B cell (primary cell): ENCODE results near the gene LRRC26. TPM values are rescaled to one million over a fixed set of nuclear protein-coding genes. Genes with fewer than 3 reads are reported as not detected.

ENCODE experiments used
- ATAC-seq: fragments of 200-7000 bp; cut with Tn5 transposase; one replicate; pipeline ENCODE4 v1.10.0; 2021; ENCODE audit warnings: low read depth, mild to moderate bottlenecking, moderate number of reproducible peaks, moderate library complexity
- CTCF ChIA-PET: fragments of 350-600 bp; sonication (Branson Sonifier 250); formaldehyde crosslinking; loops from one replicate; lab custom pipeline; 2021; ENCODE audit warnings: antibody characterized with exemption, inconsistent platforms; lab: Charles Lee
- POLR2A ChIA-PET: fragments of 350-600 bp; sonication (Branson Sonifier 250); formaldehyde crosslinking; loops from one replicate; lab custom pipeline; 2021; ENCODE audit warnings: antibody characterized with exemption; lab: Charles Lee
- DNase-seq: peaks from one replicate; pipeline ENCODE4 v3.0.0; 2013
- H2AFZ ChIP-seq: 2 replicates; pipeline ENCODE4 v1.6.1; 2012; ENCODE audit warnings: mild to moderate bottlenecking, low read depth, low read length; ENCODE audit not compliant: insufficient read depth, poor library complexity, severe bottlenecking
- H3K27ac ChIP-seq, 2 donors: 1 replicate in 1 of 2; 2 replicates in 1 of 2; pipeline ENCODE4 v1.5.1; 2012 to 2013; ENCODE audit warnings: low read length in 2 of 2, mild to moderate bottlenecking in 2 of 2, moderate library complexity in 1 of 2
- H3K27me3 ChIP-seq, 4 experiments: fragments of 200-600 bp in 1 of 4; sonication (generic) in 1 of 4; replicated peaks in 1 of 4; 1 replicate in 2 of 4; 2 replicates in 2 of 4; pipeline versions ENCODE4 v1.6.1 to v1.7.0; 2013 to 2016; ENCODE audit warnings: low read length in 3 of 4, mild to moderate bottlenecking in 2 of 4, mixed read lengths in 1 of 4, moderate library complexity in 1 of 4; ENCODE audit not compliant: insufficient read depth in 4 of 4, control insufficient read depth in 3 of 4; ENCODE audit errors: control extremely low read depth in 1 of 4
- H3K36me3 ChIP-seq, 2 experiments: replicated peaks in 1 of 2; 1 replicate in 1 of 2; 2 replicates in 1 of 2; pipeline versions ENCODE4 v1.6.1 to v1.7.1; 2013; ENCODE audit warnings: low read length in 1 of 2; ENCODE audit not compliant: insufficient read depth in 2 of 2, control insufficient read depth in 1 of 2; ENCODE audit errors: control extremely low read depth in 1 of 2, extremely low read depth in 1 of 2
- H3K4me1 ChIP-seq, 2 donors: fragments of 200-600 bp in 1 of 2; sonication (generic) in 1 of 2; 1 replicate in 1 of 2; 2 replicates in 1 of 2; pipeline versions ENCODE4 v1.5.1 to v1.6.1; 2013 to 2017; ENCODE audit warnings: low read length in 2 of 2; ENCODE audit not compliant: control insufficient read depth in 2 of 2, insufficient read depth in 2 of 2
- H3K4me2 ChIP-seq: replicated peaks from 2 replicates; pipeline ENCODE3; 2012; ENCODE audit warnings: mild to moderate bottlenecking, low read depth, low read length; ENCODE audit not compliant: poor library complexity, severe bottlenecking
- H3K4me3 ChIP-seq, 5 experiments: fragments of 200-600 bp in 1 of 5; sonication (generic) in 1 of 5; 1 replicate in 3 of 5; 2 replicates in 2 of 5; pipeline versions ENCODE4 v1.5.1 to v1.7.0; 2011 to 2016; ENCODE audit warnings: low read length in 4 of 5, mild to moderate bottlenecking in 4 of 5, low read depth in 2 of 5, control low read depth in 1 of 5, moderate library complexity in 1 of 5; ENCODE audit not compliant: insufficient read depth in 1 of 5; ENCODE audit errors: control extremely low read depth in 1 of 5, extremely low read depth in 1 of 5
- H3K79me2 ChIP-seq: fragments of 200-600 bp; sonication (generic); one replicate; pipeline ENCODE4 v1.6.0; 2016; ENCODE audit warnings: low read length; ENCODE audit not compliant: control insufficient read depth, insufficient read depth
- H3K9ac ChIP-seq: fragments of 200-600 bp; sonication (generic); 2 replicates; pipeline ENCODE4 v1.6.1; 2017; ENCODE audit warnings: mild to moderate bottlenecking, low read length, moderate library complexity
- H3K9me3 ChIP-seq, 3 donors: one replicate each; pipeline versions ENCODE4 v1.6.1 to v1.7.1; 2013; ENCODE audit warnings: low read length in 2 of 3; ENCODE audit not compliant: control insufficient read depth in 2 of 3, insufficient read depth in 1 of 3; ENCODE audit errors: control extremely low read depth in 1 of 3
- H4K20me1 ChIP-seq: 2 replicates; pipeline ENCODE4 v1.6.0; 2012; ENCODE audit warnings: mild to moderate bottlenecking, low read length; ENCODE audit not compliant: insufficient read depth, control insufficient read depth, poor library complexity, severe bottlenecking
- H3K27ac Mint-ChIP-seq: one replicate; pipeline ENCODE4 v1.8.0; 2021; ENCODE audit warnings: mixed read lengths
- H3K27me3 Mint-ChIP-seq: one replicate; pipeline ENCODE4 v1.8.0; 2021; ENCODE audit warnings: mixed read lengths
- H3K4me1 Mint-ChIP-seq: one replicate; pipeline ENCODE4 v1.8.0; 2021; ENCODE audit warnings: mixed read lengths
- H3K4me3 Mint-ChIP-seq: one replicate; pipeline ENCODE4 v1.8.0; 2021; ENCODE audit warnings: mixed read lengths
- H3K9me3 Mint-ChIP-seq: one replicate; pipeline ENCODE4 v1.8.0; 2022; ENCODE audit warnings: mixed read lengths; ENCODE audit not compliant: insufficient read depth
- EZH2 ChIP-seq: IDR thresholded peaks from 2 replicates; pipeline ENCODE4 v1.6.1; 2012; ENCODE audit warnings: borderline replicate concordance, low read depth, mild to moderate bottlenecking, moderate library complexity, low read length; ENCODE audit not compliant: insufficient read depth, poor library complexity, severe bottlenecking
- WGBS: methylation state at CpG from one replicate; pipeline ENCODE4 v1.1.5; 2013; ENCODE audit warnings: missing lambda C conversion rate; ENCODE audit not compliant: insufficient coverage; 5-methylcytosine and 5-hydroxymethylcytosine counted together
- intact Hi-C: fragments of 100-400 bp; cut with micrococcal nuclease; formaldehyde crosslinking; loops from one replicate; pipeline ENCODE4 v1.10.0; 2022
- polyA plus RNA-seq: library from polyadenylated mRNA; depleted of rRNA; stranded (reverse); fragments of >200 nt; gene quantifications from 2 replicates; pipeline ENCODE4 v1.2.3, GENCODE V29; 2012
- total RNA-seq, 2 donors: library from RNA; stranded (reverse); fragments of 120-200 nt in 1 of 2; gene quantifications; 1 replicate in 1 of 2; 2 replicates in 1 of 2; pipeline versions ENCODE4 v1.2.3 to v1.2.4, GENCODE V29; 2013 to 2022
- TF ChIP-seq, protein P1 (sequence below): fragments of 200-600 bp; IDR thresholded peaks from one replicate; pipeline ENCODE4 v1.8.0; 2022; ENCODE audit warnings: antibody characterized with exemption, mild to moderate bottlenecking

LRRC26 gene
- total and polyA plus RNA-seq, 2 donors (not counting 1 experiment from before 2014, with no cell fraction given): not detected

DNA sequence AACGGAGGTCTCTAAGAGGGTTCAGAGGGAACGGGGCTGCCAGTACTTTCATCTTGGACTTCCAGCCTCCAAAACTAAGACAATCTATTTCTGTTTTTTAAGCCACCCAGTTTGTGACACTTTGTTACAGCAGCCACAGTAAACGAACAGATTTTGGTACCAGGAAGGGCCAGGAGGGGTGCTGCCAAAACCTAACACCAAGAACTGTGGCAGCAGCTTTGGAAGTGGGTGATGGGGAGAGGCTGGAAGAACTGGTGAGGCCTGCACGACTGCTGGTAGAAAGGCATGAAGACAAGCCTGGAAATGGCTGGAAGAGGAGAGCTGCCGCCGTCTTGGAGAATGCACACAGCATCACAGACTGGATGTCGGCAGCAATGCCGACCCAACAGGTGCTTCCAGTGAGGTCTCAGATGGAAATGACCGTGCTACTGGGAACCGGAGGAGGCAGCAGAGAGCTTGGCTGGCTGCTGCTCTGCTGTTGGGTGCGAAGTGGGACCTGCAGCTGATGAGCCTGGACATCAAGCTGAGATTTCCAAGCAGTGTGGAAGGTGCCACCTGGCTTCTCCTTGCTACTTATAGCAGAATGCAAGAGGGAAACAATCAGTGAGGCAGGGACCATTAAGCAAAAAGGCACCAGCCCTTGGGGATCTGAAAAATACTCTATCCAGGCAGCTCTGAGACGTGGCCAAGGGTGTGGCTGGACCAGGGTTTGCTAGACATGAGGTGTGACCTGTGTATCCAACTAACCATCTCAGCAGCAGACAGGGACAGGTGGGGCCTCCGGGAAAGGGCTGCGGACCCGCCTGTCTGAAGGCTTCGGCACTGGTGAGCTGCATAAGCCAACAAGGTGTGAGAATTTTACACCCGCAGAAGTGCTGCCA, 6.7 kb upstream of the LRRC26 start:
- H3K36me3 ChIP-seq: peaks cover 0 to 34% of the 10 kb centered on the region in 2 experiments
- POLR2A ChIA-PET: interaction anchor here (0.5 to 0.6 kb wide), 2 partner anchors 14 to 25 kb away, joined by 3 to 4 read pairs; no protein-coding TSS in a partner anchor
- peak; percentile 60 for ATAC-seq
- peaks cover 14% of the 10 kb centered on the region for H4K20me1 ChIP-seq
- H3K4me2 ChIP-seq: no peak overlapping the region
- CTCF ChIA-PET: interaction anchor here (0.9 to 2.1 kb wide), 6 partner anchors 12 to 62 kb away, joined by 3 to 6 read pairs (median 4); partner anchors contain the start of genes ANAPC2, RNF224 and SSNA1
- peaks cover 7 to 9% of the 10 kb centered on the region in 2 donors for H3K4me1 ChIP-seq
- intact Hi-C loops: no loop called here
- peaks cover 0 to under 1% (median 0%) of the 10 kb centered on the region in 3 donors for H3K9me3 ChIP-seq
- no peaks in the 10 kb centered on the region for H3K9me3 Mint-ChIP-seq
- H3K79me2 ChIP-seq: no peaks in the 10 kb centered on the region
- no peaks in the 10 kb centered on the region for H3K27me3 Mint-ChIP-seq
- peaks cover 6% of the 10 kb centered on the region for H3K4me1 Mint-ChIP-seq
- H3K4me3 ChIP-seq: no peak overlapping the region
- DNase-seq: peak; percentile 50
- H2AFZ ChIP-seq: no peak overlapping the region
- H3K27ac Mint-ChIP-seq: no peak overlapping the region
- H3K27ac ChIP-seq: no peak overlapping the region
- TF ChIP-seq EZH2: no peak
- TF ChIP-seq, protein P1, sequence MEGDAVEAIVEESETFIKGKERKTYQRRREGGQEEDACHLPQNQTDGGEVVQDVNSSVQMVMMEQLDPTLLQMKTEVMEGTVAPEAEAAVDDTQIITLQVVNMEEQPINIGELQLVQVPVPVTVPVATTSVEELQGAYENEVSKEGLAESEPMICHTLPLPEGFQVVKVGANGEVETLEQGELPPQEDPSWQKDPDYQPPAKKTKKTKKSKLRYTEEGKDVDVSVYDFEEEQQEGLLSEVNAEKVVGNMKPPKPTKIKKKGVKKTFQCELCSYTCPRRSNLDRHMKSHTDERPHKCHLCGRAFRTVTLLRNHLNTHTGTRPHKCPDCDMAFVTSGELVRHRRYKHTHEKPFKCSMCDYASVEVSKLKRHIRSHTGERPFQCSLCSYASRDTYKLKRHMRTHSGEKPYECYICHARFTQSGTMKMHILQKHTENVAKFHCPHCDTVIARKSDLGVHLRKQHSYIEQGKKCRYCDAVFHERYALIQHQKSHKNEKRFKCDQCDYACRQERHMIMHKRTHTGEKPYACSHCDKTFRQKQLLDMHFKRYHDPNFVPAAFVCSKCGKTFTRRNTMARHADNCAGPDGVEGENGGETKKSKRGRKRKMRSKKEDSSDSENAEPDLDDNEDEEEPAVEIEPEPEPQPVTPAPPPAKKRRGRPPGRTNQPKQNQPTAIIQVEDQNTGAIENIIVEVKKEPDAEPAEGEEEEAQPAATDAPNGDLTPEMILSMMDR: peak; percentile 48
- WGBS: 69% methylated on average over 17 of the region's 17 CpGs
- H3K4me3 Mint-ChIP-seq: no peak overlapping the region
- peaks cover 0 to 18% (median 5%) of the 10 kb centered on the region in 4 experiments for H3K27me3 ChIP-seq
- no peak overlapping the region for H3K9ac ChIP-seq
